Natural killer cell (primary cell): ENCODE data around the gene TTLL12. TPM values are rescaled to one million over a fixed set of nuclear protein-coding genes. Genes with fewer than 3 reads are reported as not detected.

Experiments
- ATAC-seq, 3 donors: fragments of 150-1000 bp in 2 of 3; fragments of 200-7000 bp in 1 of 3; cut with Tn5 transposase; 1 replicate in 1 of 3; 2 replicates in 2 of 3; pipeline ENCODE4 v1.10.0; 2021; ENCODE audit warnings: mild to moderate bottlenecking in 2 of 3, moderate library complexity in 2 of 3
- DNase-seq, 2 donors: peaks; one replicate each; pipeline versions ENCODE4 v3.0.0 to v3.0.0-alpha.2; 2013 to 2021; ENCODE audit warnings: mixed read lengths in 1 of 2
- H3K27ac ChIP-seq: one replicate; pipeline ENCODE4 v1.5.1; 2013; ENCODE audit warnings: mild to moderate bottlenecking, low read length
- H3K27me3 ChIP-seq: one replicate; pipeline ENCODE4 v1.6.1; 2013; ENCODE audit warnings: low read length; ENCODE audit not compliant: control insufficient read depth, insufficient read depth
- H3K36me3 ChIP-seq: one replicate; pipeline ENCODE4 v1.6.1; 2013; ENCODE audit warnings: low read length; ENCODE audit not compliant: control insufficient read depth, insufficient read depth
- H3K4me1 ChIP-seq: one replicate; pipeline ENCODE4 v1.6.1; 2013; ENCODE audit warnings: low read length; ENCODE audit not compliant: control insufficient read depth, insufficient read depth
- H3K4me3 ChIP-seq: one replicate; pipeline ENCODE4 v1.5.1; 2013; ENCODE audit warnings: low read length
- H3K9me3 ChIP-seq: one replicate; pipeline ENCODE4 v1.6.1; 2013; ENCODE audit warnings: low read length; ENCODE audit not compliant: control insufficient read depth, insufficient read depth
- H3K27ac Mint-ChIP-seq, 2 donors: one replicate each; pipeline ENCODE4 v1.8.0; 2022; ENCODE audit warnings: mild to moderate bottlenecking in 2 of 2, mixed read lengths in 2 of 2, moderate library complexity in 1 of 2
- H3K27me3 Mint-ChIP-seq, 2 donors: one replicate each; pipeline ENCODE4 v1.8.0; 2022; ENCODE audit warnings: low read depth in 2 of 2, mixed read lengths in 2 of 2
- H3K36me3 Mint-ChIP-seq: one replicate; pipeline ENCODE4 v1.8.0; 2022; ENCODE audit warnings: mixed read lengths
- H3K4me1 Mint-ChIP-seq, 2 donors: one replicate each; pipeline ENCODE4 v1.8.0; 2022; ENCODE audit warnings: mixed read lengths in 2 of 2
- H3K4me3 Mint-ChIP-seq: one replicate; pipeline ENCODE4 v1.8.0; 2022; ENCODE audit warnings: mild to moderate bottlenecking, moderate library complexity, mixed read lengths
- H3K9me3 Mint-ChIP-seq, 2 donors: one replicate each; pipeline ENCODE4 v1.8.0; 2022; ENCODE audit warnings: mixed read lengths in 2 of 2
- WGBS: methylation state at CpG from one replicate; pipeline ENCODE4 v1.1.7; 2013; ENCODE audit warnings: missing lambda C conversion rate; ENCODE audit not compliant: insufficient coverage; 5-methylcytosine and 5-hydroxymethylcytosine counted together
- intact Hi-C: fragments of 100-400 bp; cut with micrococcal nuclease; formaldehyde crosslinking; loops from one replicate; pipeline ENCODE4 v1.14.2; 2022
- total RNA-seq, 4 donors: library from RNA; stranded (reverse); fragments of 120-200 nt in 1 of 4; gene quantifications; one replicate each; pipeline versions ENCODE4 v1.2.3 to v1.2.4, GENCODE V29; 2013 to 2022
- TF ChIP-seq, protein P1 (sequence below): fragments of 200-600 bp; IDR thresholded peaks from one replicate; pipeline ENCODE4 v1.8.0; 2022; ENCODE audit warnings: antibody characterized with exemption

Gene TTLL12
- total RNA-seq, 3 donors from 2014 or later (not counting 1 experiment from before 2014, with no cell fraction given) = 9.3 to 15.5 (median 13.7) TPM

- Histone ChIP-seq H3K36me3 (peaks cover 2% of the 10 kb centered on the region), H3K4me1 (peaks cover 22% of the 10 kb centered on the region), H3K4me3 (no peak overlapping the region), H3K27ac (no peak overlapping the region), H3K9me3 (no peaks in the 10 kb centered on the region), H3K27me3 (no peaks in the 10 kb centered on the region)
- no peak for DNase-seq
- WGBS = 95% methylated on average over 24 of the region's 24 CpGs
- no peaks in the 10 kb centered on the region for H3K9me3 Mint-ChIP-seq
- TF ChIP-seq, protein P1, sequence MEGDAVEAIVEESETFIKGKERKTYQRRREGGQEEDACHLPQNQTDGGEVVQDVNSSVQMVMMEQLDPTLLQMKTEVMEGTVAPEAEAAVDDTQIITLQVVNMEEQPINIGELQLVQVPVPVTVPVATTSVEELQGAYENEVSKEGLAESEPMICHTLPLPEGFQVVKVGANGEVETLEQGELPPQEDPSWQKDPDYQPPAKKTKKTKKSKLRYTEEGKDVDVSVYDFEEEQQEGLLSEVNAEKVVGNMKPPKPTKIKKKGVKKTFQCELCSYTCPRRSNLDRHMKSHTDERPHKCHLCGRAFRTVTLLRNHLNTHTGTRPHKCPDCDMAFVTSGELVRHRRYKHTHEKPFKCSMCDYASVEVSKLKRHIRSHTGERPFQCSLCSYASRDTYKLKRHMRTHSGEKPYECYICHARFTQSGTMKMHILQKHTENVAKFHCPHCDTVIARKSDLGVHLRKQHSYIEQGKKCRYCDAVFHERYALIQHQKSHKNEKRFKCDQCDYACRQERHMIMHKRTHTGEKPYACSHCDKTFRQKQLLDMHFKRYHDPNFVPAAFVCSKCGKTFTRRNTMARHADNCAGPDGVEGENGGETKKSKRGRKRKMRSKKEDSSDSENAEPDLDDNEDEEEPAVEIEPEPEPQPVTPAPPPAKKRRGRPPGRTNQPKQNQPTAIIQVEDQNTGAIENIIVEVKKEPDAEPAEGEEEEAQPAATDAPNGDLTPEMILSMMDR = no peak
- H3K36me3 Mint-ChIP-seq = no peaks in the 10 kb centered on the region
- H3K4me3 Mint-ChIP-seq = no peak overlapping the region
- no peaks in the 10 kb centered on the region for H3K27me3 Mint-ChIP-seq
- no peak for ATAC-seq
- H3K4me1 Mint-ChIP-seq = peaks cover 0 to 12% of the 10 kb centered on the region in 2 donors
- intact Hi-C loops = no loop called here
- H3K27ac Mint-ChIP-seq = no peak overlapping the region
Measured at GRCh38 chr22:43158778-43159483, 28.0 kb downstream of the TTLL12 start.

- H3K27ac ChIP-seq = no peak overlapping the region
- 85% methylated on average over 9 of the region's 9 CpGs for WGBS
- no peak overlapping the region for H3K4me3 Mint-ChIP-seq
Measured at GRCh38 chr22:43157874-43158546, 28.9 kb downstream of the TTLL12 start.

GRCh38 chr22:43156413-43156812 lies 30.5 kb downstream of the TTLL12 start:
- no peak overlapping the region for H3K4me3 ChIP-seq
- Mint-ChIP-seq H3K4me3 (no peak overlapping the region), H3K36me3 (no peaks in the 10 kb centered on the region), H3K4me1 (peaks cover 13 to 23% of the 10 kb centered on the region in 2 donors), H3K9me3 (no peaks in the 10 kb centered on the region), H3K27me3 (no peaks in the 10 kb centered on the region), H3K27ac (no peak overlapping the region)
- H3K27me3 ChIP-seq = no peaks in the 10 kb centered on the region
- peaks cover 2% of the 10 kb centered on the region for H3K36me3 ChIP-seq
- ATAC-seq (no peak), DNase-seq (no peak)
- TF ChIP-seq, protein P1 = no peak
- no peaks in the 10 kb centered on the region for H3K9me3 ChIP-seq
- H3K27ac ChIP-seq = no peak overlapping the region
- WGBS = 89% methylated on average over 12 of the region's 12 CpGs
- intact Hi-C loops = no loop called here
- H3K4me1 ChIP-seq = peaks cover 33% of the 10 kb centered on the region

More at GRCh38 chr22:43157874-43158546, 28.9 kb downstream of the TTLL12 start:
- intact Hi-C loops = no loop called here
- Histone ChIP-seq H3K36me3 (peaks cover 2% of the 10 kb centered on the region), H3K4me3 (no peak overlapping the region), H3K9me3 (no peaks in the 10 kb centered on the region), H3K27me3 (no peaks in the 10 kb centered on the region), H3K4me1 (peaks cover 23% of the 10 kb centered on the region)
- Mint-ChIP-seq H3K27me3 (no peaks in the 10 kb centered on the region), H3K9me3 (no peaks in the 10 kb centered on the region), H3K27ac (no peak overlapping the region), H3K36me3 (no peaks in the 10 kb centered on the region), H3K4me1 (peaks cover 3 to 13% of the 10 kb centered on the region in 2 donors)
- no peak for ATAC-seq
- no peak for DNase-seq
- TF ChIP-seq, protein P1 = no peak
